Activated effector memory CD4-positive, alpha-beta T cell treated with anti-CD3 and anti-CD28 coated beads, Interleukin-2, amount 50 U/mL, for 16 hours (primary cell): ENCODE data around the gene IGSF6.
"Not testable (repeated sequence)": the region's sequence is repeated elsewhere in the genome, so short reads cannot be mapped to it uniquely, and the experiment has no call there.

Experiments used
- DNase-seq: peaks from one replicate; pipeline ENCODE4 v3.0.0-alpha.2; 2020

IGSF6 gene, protein sequence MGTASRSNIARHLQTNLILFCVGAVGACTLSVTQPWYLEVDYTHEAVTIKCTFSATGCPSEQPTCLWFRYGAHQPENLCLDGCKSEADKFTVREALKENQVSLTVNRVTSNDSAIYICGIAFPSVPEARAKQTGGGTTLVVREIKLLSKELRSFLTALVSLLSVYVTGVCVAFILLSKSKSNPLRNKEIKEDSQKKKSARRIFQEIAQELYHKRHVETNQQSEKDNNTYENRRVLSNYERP

DNA sequence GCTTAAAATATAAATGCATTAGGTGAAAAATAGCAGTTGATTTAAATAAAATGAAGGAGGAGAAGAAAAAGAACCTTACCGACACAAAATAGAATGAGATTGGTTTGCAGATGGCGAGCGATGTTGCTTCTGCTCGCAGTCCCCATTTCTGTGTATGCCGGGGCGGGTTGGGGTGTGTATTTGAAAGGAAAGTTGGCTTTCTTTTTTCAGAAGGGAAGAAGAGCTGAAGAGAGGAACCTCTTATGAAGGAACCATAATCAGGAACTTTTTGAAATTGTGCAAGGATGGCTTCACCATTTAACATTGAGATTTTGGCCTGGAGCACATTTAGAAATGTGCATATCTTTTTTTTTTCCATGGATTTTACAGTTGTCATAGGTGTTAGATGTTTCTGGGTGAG, at the start of gene IGSF6:
TSS of gene IGSF6 (minus strand) at position 156 of the 400 bp plus-strand sequence. CDS start at position 146, 10 bp downstream.
- no peak for DNase-seq

GRCh38 chr16:21701271-21701670, 48.9 kb upstream of the IGSF6 start:
- DNase-seq = no peak

DNA sequence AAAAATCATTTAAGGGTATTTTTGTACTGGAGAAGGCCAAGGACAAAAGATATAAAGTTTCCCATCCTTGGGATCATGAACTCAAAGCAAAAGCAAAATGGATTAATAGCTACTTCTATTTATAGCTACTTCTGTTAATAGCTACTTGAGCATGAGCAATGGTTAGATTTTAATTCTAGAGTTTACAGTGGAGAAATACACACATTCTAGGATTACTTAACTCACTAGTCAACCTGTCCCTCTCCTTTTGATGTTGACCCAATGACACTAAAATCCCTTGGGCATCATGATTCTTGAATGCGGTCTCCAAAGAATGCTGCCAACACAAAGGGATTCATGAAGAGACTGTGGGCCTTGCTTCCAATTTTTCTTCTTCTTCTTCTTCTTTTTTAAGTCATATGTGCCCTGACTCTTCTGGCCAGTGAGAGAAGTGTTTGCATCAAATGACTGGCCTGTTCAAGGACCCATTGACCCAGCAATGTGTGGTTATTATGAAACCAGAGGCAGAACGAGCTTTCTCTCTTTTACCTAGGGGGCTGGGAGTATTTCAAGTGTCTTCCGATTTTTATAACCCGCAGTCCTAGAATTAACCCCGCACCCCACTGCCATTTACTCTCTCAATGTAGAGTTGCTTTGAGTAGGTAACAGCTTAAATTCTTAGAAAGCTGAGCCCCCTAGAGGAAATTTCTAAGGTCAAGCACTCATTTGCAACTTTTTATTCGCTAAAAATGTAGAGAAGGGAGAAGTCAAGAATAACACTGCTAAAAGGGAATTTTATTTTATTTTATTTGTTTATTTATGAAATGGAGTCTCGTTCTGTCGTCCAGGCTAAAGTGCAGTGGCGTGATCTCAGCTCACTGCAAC, 46.0 kb upstream of the IGSF6 start:
- DNase-seq = no peak

GRCh38 chr16:21697032-21697431, 44.6 kb upstream of the IGSF6 start:
- DNase-seq = no peak

- DNase-seq = no peak
Observed at GRCh38 chr16:21694609-21695008, 42.2 kb upstream of the IGSF6 start.

- not testable (repeated sequence) for DNase-seq
Observed at GRCh38 chr16:21690967-21691366, 38.6 kb upstream of the IGSF6 start.

GRCh38 chr16:21689107-21689506, 36.7 kb upstream of the IGSF6 start:
- no peak for DNase-seq

DNA sequence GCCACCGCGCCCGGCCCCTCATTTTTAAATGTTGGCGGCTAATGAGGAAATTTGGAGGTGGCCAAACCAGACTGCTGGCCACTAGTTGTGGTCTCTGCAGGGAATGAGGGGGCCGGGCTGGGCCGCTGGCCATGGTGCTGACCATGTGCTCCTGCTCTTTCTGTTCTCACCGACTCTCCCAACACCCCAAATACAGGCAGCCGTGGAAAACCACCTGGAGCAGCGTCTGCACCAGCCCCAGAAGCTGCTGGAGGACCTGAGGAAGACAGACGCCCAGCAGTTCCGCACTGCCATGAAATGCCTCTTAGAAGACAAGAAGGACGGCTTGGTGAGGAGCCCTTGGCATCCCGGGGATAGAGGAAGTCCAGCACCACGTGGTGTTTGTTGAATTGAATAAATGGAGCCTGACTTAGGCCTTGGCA, 32.6 kb upstream of the IGSF6 start:
- no peak for DNase-seq

DNA sequence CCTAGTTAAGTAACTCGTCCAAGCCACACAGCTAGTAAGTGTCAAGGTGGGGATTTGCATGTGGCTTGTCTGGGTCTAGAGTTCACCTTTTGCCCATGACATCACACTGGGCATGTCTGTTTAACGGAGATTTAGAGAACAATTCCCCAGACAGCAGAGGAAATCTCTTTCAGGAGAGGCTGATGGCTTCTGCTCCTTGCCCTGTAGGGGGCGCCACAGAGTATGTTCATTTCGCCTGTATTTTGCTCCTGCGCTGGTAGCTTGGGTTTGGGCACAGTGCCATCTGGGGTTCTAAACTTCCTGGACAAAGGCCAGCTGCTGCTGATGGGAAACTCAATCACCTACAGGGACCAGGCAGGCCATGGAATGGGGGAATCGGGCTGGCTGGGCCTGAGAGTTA, 31.8 kb upstream of the IGSF6 start:
- DNase-seq = peak; percentile 73

DNA sequence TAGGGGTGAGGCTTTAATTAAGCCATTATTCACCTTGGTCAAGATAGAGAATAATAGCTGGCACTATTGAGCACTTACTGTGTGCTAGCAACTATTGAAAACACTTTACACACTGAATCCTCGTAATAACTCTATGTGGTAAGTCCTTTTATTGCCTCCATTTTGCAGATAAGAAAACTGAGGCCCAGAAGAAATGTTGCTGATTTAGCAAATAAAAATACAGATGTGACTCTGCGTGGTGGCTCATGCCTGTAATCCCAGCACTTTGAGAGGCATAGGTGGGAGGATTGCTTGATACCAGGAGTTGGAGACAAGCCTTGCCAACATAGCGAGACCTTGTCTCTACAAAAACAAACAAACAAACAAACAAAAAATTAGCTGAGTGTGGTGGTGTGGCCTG, 30.8 kb upstream of the IGSF6 start:
- no peak for DNase-seq

DNA sequence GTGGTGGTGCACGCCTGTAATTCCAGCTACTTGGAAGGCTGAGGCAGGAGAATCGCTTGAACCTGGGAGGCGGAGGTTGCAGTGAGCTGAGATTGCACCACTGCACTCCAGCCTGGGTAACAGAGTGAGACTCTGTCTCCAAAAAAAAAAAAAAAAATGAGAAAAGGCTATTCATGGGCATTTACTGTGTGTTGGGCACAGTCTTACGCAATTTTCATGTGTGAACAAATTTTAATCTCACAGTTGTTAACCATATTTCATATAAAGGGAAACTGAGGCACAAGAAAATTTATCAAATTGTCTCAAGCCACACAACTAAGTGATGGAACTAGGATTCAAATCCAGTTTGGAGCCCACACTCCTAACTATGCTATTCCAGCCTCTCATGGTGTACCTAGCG, 28.3 kb upstream of the IGSF6 start:
- not testable (repeated sequence) for DNase-seq

GRCh38 chr16:21674456-21674855, 22.0 kb upstream of the IGSF6 start:
- not testable (repeated sequence) for DNase-seq

DNA sequence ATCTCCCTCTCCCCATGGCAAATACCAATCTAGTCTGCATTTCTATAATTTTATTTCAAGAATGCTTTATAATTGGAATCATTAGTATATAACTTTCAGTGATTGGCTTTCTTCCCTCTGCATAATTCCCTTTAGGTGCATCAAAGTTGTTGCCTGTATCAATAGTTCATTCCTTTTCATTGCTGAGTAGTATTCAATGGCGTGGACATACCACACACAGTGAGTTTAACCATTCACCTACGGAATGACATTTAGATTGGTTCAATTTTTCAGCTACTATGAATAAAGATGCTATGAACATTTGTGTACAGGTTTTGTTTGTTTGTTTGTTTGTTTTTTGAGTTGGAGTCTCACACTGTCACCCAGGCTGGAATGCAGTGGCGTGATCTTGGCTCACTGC, 21.1 kb upstream of the IGSF6 start:
- no peak for DNase-seq

DNA sequence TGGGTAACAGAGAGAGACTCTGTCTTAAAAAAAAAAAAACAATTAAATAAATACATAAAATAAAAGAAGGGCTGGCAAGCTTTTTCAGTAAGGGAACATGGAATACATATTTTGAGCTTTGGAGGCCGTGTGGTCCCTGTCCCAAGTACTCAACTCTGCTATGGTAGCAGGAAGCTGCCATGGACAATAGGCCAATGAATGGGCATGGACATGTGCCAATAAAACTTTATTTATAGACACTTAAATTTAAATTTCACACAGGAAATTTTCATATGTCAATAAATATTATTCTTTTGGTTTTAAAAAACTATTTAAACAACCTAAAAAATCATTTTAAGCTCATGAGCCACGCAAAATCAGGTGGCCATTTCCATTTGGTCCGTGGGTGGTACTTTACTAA, 15.2 kb upstream of the IGSF6 start:
- no peak for DNase-seq

DNA sequence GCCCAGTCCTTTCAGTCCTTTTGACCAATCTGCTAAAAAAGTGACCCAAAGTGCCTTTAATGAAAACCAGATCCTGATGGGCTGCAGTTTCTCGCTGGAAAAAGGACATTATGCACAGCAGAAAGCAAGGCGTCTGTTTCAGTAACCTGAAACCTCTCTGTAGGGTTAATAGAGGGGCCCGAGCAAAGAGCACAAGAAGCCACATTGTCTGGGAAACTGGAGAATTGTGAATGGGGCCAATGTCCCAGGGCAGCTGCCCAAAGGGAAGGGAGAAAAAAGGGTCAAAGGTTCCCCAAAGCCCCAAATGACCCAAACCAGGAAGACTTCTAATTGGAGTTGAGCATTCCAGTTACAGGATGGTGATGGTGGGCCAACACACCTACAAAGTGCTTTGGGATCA, 14.4 kb upstream of the IGSF6 start:
- no peak for DNase-seq

DNA sequence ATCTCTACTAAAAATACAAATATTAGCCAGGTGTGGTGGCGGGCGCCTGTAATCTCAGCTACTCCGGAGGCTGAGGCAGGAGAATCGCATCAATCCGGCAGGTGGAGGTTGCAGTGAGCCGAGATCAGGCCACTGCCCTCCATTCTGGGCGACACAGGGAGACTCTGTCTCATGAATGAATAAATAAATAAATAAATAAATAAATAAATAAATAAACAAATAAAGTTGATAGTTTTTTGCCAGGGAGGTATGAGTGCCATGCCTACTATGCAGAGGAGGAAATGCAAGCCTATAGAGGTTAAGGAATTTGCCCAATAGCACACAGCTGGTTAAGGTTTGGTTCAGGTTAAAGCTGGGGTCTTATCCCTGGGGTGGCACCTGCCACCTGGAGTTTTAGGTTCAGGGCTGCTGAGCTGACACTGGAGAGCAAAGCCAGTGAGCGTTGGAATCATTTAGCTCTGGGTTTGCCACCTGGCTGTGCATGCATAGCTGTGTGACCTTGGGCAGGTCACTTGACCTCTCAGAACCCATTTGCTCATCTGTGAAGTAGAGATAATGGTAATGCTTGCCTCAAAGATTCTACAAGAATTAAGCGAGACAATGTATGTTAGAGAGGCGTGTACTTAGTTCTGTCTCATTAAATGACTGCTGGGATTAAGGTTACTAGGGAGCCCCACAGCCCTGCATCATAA, 12.5 kb upstream of the IGSF6 start:
- no peak for DNase-seq

DNA sequence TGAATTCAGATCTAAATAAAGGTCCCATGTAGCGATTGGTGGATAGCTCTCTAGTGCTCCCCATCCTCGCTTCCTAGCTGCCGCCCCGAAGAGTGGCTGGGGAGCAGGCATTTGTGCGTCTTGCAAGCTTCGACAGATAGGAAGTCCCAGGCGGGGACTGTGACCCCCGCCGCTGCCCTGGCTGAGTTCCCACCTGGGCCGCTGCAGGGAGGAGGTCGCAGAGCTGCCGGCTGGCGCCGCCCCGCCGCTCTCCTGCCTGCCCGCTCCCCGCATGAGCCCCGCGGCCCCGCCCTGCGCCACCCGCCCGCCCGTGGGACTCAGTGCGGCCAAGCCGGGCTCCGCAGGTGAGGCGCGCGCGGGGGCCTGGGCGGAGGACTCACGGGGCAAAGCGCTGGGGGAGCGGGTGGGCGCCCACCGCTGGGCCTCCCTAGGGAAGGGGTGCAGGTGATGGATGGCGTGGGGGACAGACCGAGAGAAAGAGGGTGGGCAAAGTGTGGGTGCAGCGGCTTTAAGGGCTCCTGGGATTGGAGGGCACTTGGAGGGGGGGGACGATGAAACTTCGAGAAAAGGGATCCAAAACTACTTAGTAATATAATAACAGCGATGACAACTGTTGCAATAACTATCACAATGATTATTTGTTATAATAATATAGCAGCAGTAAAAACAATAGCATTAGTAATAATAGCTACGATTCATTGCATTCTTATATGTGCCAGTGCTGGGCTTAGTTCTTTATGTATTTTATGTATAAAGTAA, 11.7 kb upstream of the IGSF6 start, which contains the start of gene OTOA:
TSS of gene OTOA (plus strand) at position 80 of the 759 bp plus-strand sequence. CDS start 14,547 bp downstream, outside the sequence.
- DNase-seq = peak; percentile 70

DNA sequence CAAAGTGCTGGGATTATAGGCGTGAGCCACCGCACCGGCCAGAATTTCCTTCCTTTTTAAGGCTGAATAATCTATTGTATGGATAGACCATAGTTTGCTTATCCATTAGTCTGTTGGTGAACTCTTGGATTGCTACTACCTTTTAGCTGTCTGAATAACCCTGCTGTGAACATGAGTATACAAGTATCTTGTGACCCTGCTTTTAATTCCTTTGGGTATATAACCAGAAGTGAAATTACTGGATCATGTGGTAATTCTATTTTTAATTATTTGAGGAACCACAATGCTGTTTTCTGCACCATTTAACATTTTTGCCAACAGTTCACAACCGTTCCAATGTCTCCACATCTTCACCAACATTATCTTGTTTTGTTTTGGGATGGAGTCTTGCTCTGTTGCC, 6.7 kb upstream of the IGSF6 start:
- no peak for DNase-seq

GRCh38 chr16:21656795-21657768, 4.7 kb upstream of the IGSF6 start:
- DNase-seq = peak; percentile 68

- DNase-seq = no peak
Observed at GRCh38 chr16:21654881-21655280, 2.5 kb upstream of the IGSF6 start.

- DNase-seq = no peak
Observed at GRCh38 chr16:21654466-21654865, 2.1 kb upstream of the IGSF6 start.

DNA sequence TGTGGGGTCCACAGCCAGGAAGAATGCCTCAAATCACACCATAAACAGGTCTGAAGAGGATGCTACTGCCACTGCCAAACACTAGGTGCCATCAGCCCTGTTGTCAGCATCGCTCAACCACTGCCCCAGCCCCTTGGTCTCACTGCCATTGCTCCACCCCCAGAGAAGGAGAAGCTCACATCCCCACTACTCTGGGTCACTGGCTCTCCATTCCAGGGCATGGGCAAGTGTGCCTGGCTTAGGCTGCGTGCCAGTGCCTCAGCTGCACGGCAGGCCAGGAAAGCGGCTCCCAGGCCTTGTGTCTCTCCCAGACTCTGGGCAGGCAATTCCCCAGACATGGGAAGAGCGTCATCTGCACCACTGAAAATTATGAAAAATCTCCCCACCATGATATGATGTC, 1.2 kb upstream of the IGSF6 start:
- no peak for DNase-seq
